PC-3 (cell line): ENCODE results near the gene SERPIND1. TPM values are rescaled to one million over a fixed set of nuclear protein-coding genes. Genes with fewer than 3 reads are reported as not detected.

Experiments
- ATAC-seq: fragments of 200-7000 bp; cut with Tn5 transposase; 2 replicates; pipeline ENCODE4 v1.9.1; 2020; ENCODE audit warnings: mild to moderate bottlenecking, moderate library complexity
- BruUV-seq: library from RNA; stranded (reverse); fragments of 400-500 nt; replicated peaks from 2 replicates; lab custom pipeline; 2021; lab: Mats Ljungman, UMichigan
- CTCF ChIA-PET: fragments of 300-600 bp; sonication (Branson Sonifier 250); formaldehyde crosslinking; loops from one replicate; lab custom pipeline; 2022; ENCODE audit warnings: antibody characterized with exemption; lab: Charles Lee
- POLR2A ChIA-PET: fragments of 300-600 bp; sonication (Branson Sonifier 250); formaldehyde crosslinking; loops from one replicate; lab custom pipeline; 2022; ENCODE audit warnings: antibody characterized with exemption; ENCODE audit not compliant: unreplicated experiment; lab: Charles Lee
- DNase-seq: peaks from one replicate; pipeline ENCODE4 v3.0.0-alpha.2; 2015
- H2AFZ ChIP-seq: fragments of 300-600 bp; sonication (generic); 2 replicates; pipeline ENCODE4 v1.6.0; 2016; ENCODE audit warnings: antibody characterized with exemption, low read length
- H3F3A ChIP-seq: fragments of 300-600 bp; sonication (generic); one replicate; pipeline ENCODE4 v1.6.0; 2017; ENCODE audit warnings: antibody characterized with exemption, low read length, control low read depth, mild to moderate bottlenecking; ENCODE audit not compliant: unreplicated experiment
- H3K27ac ChIP-seq: fragments of 300-600 bp; sonication (generic); 2 replicates; pipeline ENCODE4 v1.5.1; 2016; ENCODE audit warnings: mild to moderate bottlenecking, low read length
- H3K27me3 ChIP-seq: fragments of 300-600 bp; sonication (generic); 2 replicates; pipeline ENCODE4 v1.6.1; 2016; ENCODE audit warnings: low read length, mixed read lengths
- H3K36me3 ChIP-seq: fragments of 300-600 bp; sonication (generic); 2 replicates; pipeline ENCODE4 v1.6.1; 2016; ENCODE audit warnings: low read depth, mixed run types, low read length, mixed read lengths
- H3K4me1 ChIP-seq: fragments of 300-600 bp; sonication (generic); 2 replicates; pipeline ENCODE4 v1.5.1; 2016; ENCODE audit warnings: low read length; ENCODE audit not compliant: insufficient read depth
- H3K4me2 ChIP-seq: fragments of 300-600 bp; sonication (generic); 2 replicates; pipeline ENCODE4 v1.6.0; 2016; ENCODE audit warnings: low read length
- H3K4me3 ChIP-seq: fragments of 300-600 bp; sonication (generic); 2 replicates; pipeline ENCODE4 v1.5.1; 2016; ENCODE audit warnings: mild to moderate bottlenecking, low read length, mixed read lengths
- H3K79me2 ChIP-seq: fragments of 300-600 bp; sonication (generic); 2 replicates; pipeline ENCODE4 v1.6.1; 2017; ENCODE audit warnings: low read length, mixed read lengths
- H3K9ac ChIP-seq: fragments of 300-600 bp; sonication (generic); 2 replicates; pipeline ENCODE4 v1.6.0; 2016; ENCODE audit warnings: mild to moderate bottlenecking, low read length
- H3K9me2 ChIP-seq: fragments of 300-600 bp; sonication (generic); replicated peaks from 2 replicates; pipeline ENCODE4 v1.6.1; 2016; ENCODE audit warnings: mixed run types, low read length, mixed read lengths
- H3K9me3 ChIP-seq: fragments of 300-600 bp; sonication (generic); 2 replicates; pipeline ENCODE4 v1.6.1; 2016; ENCODE audit warnings: low read length, mixed read lengths
- H4K20me1 ChIP-seq: fragments of 300-600 bp; sonication (generic); 2 replicates; pipeline ENCODE4 v1.6.1; 2016; ENCODE audit warnings: low read length, mixed read lengths
- EZH2 ChIP-seq: fragments of 300-600 bp; sonication (generic); IDR thresholded peaks from one replicate; pipeline ENCODE4 v1.6.1; 2017; ENCODE audit warnings: antibody characterized with exemption, mild to moderate bottlenecking, low read length; ENCODE audit not compliant: unreplicated experiment
- EZH2phosphoT487 ChIP-seq: fragments of 300-600 bp; sonication (generic); IDR thresholded peaks from 2 replicates; pipeline ENCODE4 v1.6.1; 2018; ENCODE audit warnings: mild to moderate bottlenecking, antibody characterized with exemption, low read length, borderline replicate concordance
- intact Hi-C: fragments of 100-400 bp; cut with micrococcal nuclease; formaldehyde crosslinking; loops from 2 replicates; pipeline ENCODE4 v1.9.0; 2023
- total RNA-seq: library from RNA; depleted of rRNA; stranded (reverse); fragments of >200 nt; gene quantifications from 2 replicates; pipeline ENCODE4 v1.2.3, GENCODE V29; 2014
- TF ChIP-seq, protein P1 (sequence below): fragments of 300-600 bp; sonication (generic); conservative IDR thresholded peaks from 2 replicates; pipeline ENCODE4 v1.5.1; 2017; ENCODE audit warnings: antibody characterized with exemption, low read depth, mild to moderate bottlenecking, low read length

SERPIND1 gene
- total RNA-seq, 1 experiment from 2014 or later: 2.9 TPM

DNA sequence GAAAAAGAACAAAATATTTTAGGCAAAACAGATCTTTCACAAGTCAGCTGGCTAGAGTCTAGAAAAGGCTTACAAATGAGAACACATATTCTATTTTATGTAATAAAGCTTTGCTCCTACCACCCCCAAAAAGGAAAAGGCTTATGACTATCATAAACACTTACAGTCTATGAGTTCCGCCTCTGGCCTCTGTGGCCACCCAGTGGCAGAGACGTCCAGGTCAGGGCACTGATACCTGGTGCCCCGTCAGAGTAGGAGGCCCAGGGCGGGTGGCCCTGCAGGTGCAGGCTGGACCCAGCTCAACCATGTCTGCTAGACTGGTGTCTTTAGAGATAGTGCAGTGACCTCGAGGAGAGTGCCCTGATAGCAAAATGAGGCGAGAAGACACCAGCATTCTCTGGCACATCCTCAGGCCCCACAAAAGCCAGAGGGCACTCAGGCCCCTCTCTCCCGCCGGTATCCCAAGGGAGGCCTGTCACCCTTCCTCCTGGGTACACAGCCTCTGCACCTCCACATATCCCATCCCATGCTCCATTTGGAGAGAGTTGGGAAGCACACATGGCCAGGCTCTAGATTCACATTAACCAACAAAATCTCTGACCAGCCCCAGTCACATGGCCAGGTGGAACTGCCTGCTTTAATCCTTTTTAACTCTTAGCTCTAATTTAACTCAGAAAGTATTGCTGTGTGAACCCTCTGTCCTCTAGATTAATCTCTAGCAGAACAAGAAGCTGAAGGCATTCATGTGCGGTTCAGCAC is 27.3 kb upstream of the SERPIND1 start:
- Histone ChIP-seq H3K27me3 (no peaks in the 10 kb centered on the region), H3F3A (no peaks in the 10 kb centered on the region), H3K4me2 (no peak overlapping the region), H3K36me3 (peaks cover 2% of the 10 kb centered on the region), H3K4me3 (no peak overlapping the region), H2AFZ (no peak overlapping the region), H4K20me1 (no peaks in the 10 kb centered on the region), H3K27ac (no peak overlapping the region), H3K9ac (no peak overlapping the region), H3K9me3 (no peaks in the 10 kb centered on the region), H3K4me1 (peaks cover 12% of the 10 kb centered on the region; the same call in 1 of the 2 replicates), H3K9me2 (no peaks in the 10 kb centered on the region), H3K79me2 (no peaks in the 10 kb centered on the region)
- intact Hi-C loops: no loop called here
- ChIA-PET POLR2A (no interaction called here), CTCF (no interaction called here)
- DNase-seq (no peak), ATAC-seq (no peak)
- BruUV-seq: no TSS peak
- TF ChIP-seq EZH2 (no peak), EZH2phosphoT487 (no peak)
- TF ChIP-seq, protein P1, sequence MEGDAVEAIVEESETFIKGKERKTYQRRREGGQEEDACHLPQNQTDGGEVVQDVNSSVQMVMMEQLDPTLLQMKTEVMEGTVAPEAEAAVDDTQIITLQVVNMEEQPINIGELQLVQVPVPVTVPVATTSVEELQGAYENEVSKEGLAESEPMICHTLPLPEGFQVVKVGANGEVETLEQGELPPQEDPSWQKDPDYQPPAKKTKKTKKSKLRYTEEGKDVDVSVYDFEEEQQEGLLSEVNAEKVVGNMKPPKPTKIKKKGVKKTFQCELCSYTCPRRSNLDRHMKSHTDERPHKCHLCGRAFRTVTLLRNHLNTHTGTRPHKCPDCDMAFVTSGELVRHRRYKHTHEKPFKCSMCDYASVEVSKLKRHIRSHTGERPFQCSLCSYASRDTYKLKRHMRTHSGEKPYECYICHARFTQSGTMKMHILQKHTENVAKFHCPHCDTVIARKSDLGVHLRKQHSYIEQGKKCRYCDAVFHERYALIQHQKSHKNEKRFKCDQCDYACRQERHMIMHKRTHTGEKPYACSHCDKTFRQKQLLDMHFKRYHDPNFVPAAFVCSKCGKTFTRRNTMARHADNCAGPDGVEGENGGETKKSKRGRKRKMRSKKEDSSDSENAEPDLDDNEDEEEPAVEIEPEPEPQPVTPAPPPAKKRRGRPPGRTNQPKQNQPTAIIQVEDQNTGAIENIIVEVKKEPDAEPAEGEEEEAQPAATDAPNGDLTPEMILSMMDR: no peak

DNA sequence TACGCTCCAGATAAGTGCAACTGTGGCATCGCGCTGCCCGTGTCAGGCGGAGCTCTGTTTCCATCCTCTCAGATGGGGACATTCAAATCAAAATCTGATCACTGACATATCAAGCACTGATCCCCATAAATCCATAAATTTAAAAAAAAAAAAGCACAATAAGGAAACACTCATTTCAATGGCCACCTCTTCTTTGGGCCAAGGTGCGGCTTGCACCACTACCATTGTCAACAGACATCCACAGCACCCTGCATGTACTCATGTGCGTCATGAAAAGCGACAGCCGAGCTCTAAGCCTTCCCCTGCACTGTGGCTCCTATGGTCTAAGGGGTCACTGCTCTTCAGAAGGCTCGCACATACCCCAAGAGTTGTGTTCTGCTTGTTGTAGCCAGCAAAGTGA is 26.7 kb upstream of the SERPIND1 start:
- Histone ChIP-seq H4K20me1 (no peaks in the 10 kb centered on the region), H3K4me1 (peaks cover 12% of the 10 kb centered on the region; the same call in 1 of the 2 replicates), H3K4me3 (no peak overlapping the region), H2AFZ (no peak overlapping the region), H3K4me2 (no peak overlapping the region), H3F3A (no peaks in the 10 kb centered on the region), H3K9ac (no peak overlapping the region), H3K9me2 (no peaks in the 10 kb centered on the region), H3K27ac (no peak overlapping the region), H3K9me3 (no peaks in the 10 kb centered on the region), H3K27me3 (no peaks in the 10 kb centered on the region), H3K79me2 (no peaks in the 10 kb centered on the region), H3K36me3 (no peaks in the 10 kb centered on the region; the same call in 1 of the 2 replicates)
- POLR2A ChIA-PET: no interaction called here
- ATAC-seq (no peak), DNase-seq (no peak)
- CTCF ChIA-PET: no interaction called here
- TF ChIP-seq, protein P1: no peak
- TF ChIP-seq EZH2phosphoT487 (no peak), EZH2 (no peak)
- intact Hi-C loops: no loop called here
- BruUV-seq: no TSS peak

DNA sequence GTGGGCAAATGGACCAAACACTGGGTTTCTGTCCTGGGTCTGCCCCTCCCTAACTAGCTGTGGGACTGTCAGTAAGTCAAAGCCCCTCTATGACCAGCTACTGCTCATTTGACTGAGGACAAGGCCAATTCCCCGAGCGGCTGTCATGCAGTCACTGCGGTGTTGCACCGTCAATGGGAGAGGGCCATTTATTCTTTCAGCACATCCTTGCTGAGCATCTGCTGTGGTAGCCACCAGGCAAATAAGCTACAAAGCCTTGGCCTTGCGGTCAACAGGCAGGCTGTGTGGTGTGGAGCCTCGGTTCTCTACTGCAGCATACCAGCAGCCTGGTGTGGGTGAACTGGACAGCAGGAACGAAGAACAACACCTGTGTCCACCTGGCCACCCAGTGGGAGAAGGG is 25.8 kb upstream of the SERPIND1 start:
- no peak for ATAC-seq
- Histone ChIP-seq H3K4me1 (peaks cover 12% of the 10 kb centered on the region; the same call in 1 of the 2 replicates), H3K27me3 (no peaks in the 10 kb centered on the region), H3K27ac (no peak overlapping the region), H4K20me1 (no peaks in the 10 kb centered on the region), H3K79me2 (no peaks in the 10 kb centered on the region), H2AFZ (no peak overlapping the region), H3F3A (no peaks in the 10 kb centered on the region), H3K4me3 (no peak overlapping the region), H3K9me3 (no peaks in the 10 kb centered on the region), H3K9ac (no peak overlapping the region), H3K4me2 (no peak overlapping the region), H3K9me2 (no peaks in the 10 kb centered on the region), H3K36me3 (no peaks in the 10 kb centered on the region; the same call in 1 of the 2 replicates)
- ChIA-PET CTCF (no interaction called here), POLR2A (no interaction called here)
- intact Hi-C loops: no loop called here
- TF ChIP-seq EZH2phosphoT487 (no peak), EZH2 (no peak)
- TF ChIP-seq, protein P1: no peak
- DNase-seq: no peak
- no TSS peak for BruUV-seq
